ENCODE results near the gene PPP1R15A.

- TF ChIP-seq, protein P1, sequence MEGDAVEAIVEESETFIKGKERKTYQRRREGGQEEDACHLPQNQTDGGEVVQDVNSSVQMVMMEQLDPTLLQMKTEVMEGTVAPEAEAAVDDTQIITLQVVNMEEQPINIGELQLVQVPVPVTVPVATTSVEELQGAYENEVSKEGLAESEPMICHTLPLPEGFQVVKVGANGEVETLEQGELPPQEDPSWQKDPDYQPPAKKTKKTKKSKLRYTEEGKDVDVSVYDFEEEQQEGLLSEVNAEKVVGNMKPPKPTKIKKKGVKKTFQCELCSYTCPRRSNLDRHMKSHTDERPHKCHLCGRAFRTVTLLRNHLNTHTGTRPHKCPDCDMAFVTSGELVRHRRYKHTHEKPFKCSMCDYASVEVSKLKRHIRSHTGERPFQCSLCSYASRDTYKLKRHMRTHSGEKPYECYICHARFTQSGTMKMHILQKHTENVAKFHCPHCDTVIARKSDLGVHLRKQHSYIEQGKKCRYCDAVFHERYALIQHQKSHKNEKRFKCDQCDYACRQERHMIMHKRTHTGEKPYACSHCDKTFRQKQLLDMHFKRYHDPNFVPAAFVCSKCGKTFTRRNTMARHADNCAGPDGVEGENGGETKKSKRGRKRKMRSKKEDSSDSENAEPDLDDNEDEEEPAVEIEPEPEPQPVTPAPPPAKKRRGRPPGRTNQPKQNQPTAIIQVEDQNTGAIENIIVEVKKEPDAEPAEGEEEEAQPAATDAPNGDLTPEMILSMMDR (IDR thresholded peaks at IDR 0.05): no peak
- TF ChIP-seq POLR2A (IDR thresholded peaks at IDR 0.05): no peak
These were observed 43.5 kb downstream of the PPP1R15A start for GRCh38 chr19:48915757-48916156.
